HuH-7.5 (cell line): Measurements from ENCODE around the gene GRIP2.

ENCODE experiments used
- DNase-seq: peaks from one replicate; pipeline ENCODE4 v3.0.0; 2011; ENCODE audit warnings: low spot score

GRIP2 gene

GRCh38 chr3:14538451-14539088 is 1.6 kb downstream of the GRIP2 start:
- no peak for DNase-seq

GRCh38 chr3:14537590-14538450 is 2.3 kb downstream of the GRIP2 start:
- no peak for DNase-seq

GRCh38 chr3:14536837-14537589 is 3.1 kb downstream of the GRIP2 start:
- no peak for DNase-seq

GRCh38 chr3:14536055-14536815 is 3.9 kb downstream of the GRIP2 start:
- DNase-seq = no peak

- no peak for DNase-seq
These were observed 4.5 kb downstream of the GRIP2 start for GRCh38 chr3:14535616-14536015.

- DNase-seq = no peak
These were observed 5.5 kb downstream of the GRIP2 start for GRCh38 chr3:14534516-14535191.

GRCh38 chr3:14533457-14533958 is 6.6 kb downstream of the GRIP2 start:
- DNase-seq = no peak

- DNase-seq = no peak
These were observed 7.3 kb downstream of the GRIP2 start for GRCh38 chr3:14532691-14533456.

GRCh38 chr3:14531856-14532395 is 8.2 kb downstream of the GRIP2 start:
- DNase-seq = no peak

- DNase-seq = no peak
These were observed 12.1 kb downstream of the GRIP2 start for GRCh38 chr3:14528081-14528480.

- DNase-seq = no peak
These were observed 14.2 kb downstream of the GRIP2 start for GRCh38 chr3:14525685-14526631.

- DNase-seq = no peak
These were observed 15.1 kb downstream of the GRIP2 start for GRCh38 chr3:14524920-14525660.

GRCh38 chr3:14524311-14524711 is 15.8 kb downstream of the GRIP2 start:
- no peak for DNase-seq

- no peak for DNase-seq
These were observed 16.4 kb downstream of the GRIP2 start for GRCh38 chr3:14523792-14524191.

GRCh38 chr3:14522768-14523167 is 17.4 kb downstream of the GRIP2 start:
- no peak for DNase-seq

- no peak for DNase-seq
These were observed 17.9 kb downstream of the GRIP2 start for GRCh38 chr3:14522129-14522691.

GRCh38 chr3:14521611-14522010 is 18.5 kb downstream of the GRIP2 start:
- DNase-seq = no peak

- no peak for DNase-seq
These were observed 19.2 kb downstream of the GRIP2 start for GRCh38 chr3:14520967-14521366.
